Calu3 (cell line): ENCODE data around the gene CLCN1. TPM values are rescaled to one million over a fixed set of nuclear protein-coding genes. Genes with fewer than 3 reads are reported as not detected.

ENCODE experiments used
- BruUV-seq: library from RNA; stranded (reverse); fragments of 400-500 nt; replicated peaks from 2 replicates; lab custom pipeline; 2021; lab: Mats Ljungman, UMichigan
- CTCF ChIA-PET: fragments of 300-600 bp; sonication (Branson Sonifier 250); formaldehyde crosslinking; loops from one replicate; lab custom pipeline; 2022; ENCODE audit warnings: antibody characterized with exemption; lab: Charles Lee
- DNase-seq: peaks from one replicate; pipeline ENCODE4 v3.0.0; 2022
- H3K27ac Mint-ChIP-seq: one replicate; pipeline ENCODE4 v1.8.0; 2022; ENCODE audit warnings: mixed read lengths; ENCODE audit not compliant: unreplicated experiment
- H3K27me3 Mint-ChIP-seq: one replicate; pipeline ENCODE4 v1.8.0; 2022; ENCODE audit warnings: mixed read lengths; ENCODE audit not compliant: unreplicated experiment
- H3K36me3 Mint-ChIP-seq: one replicate; pipeline ENCODE4 v1.8.0; 2022; ENCODE audit warnings: mild to moderate bottlenecking, moderate library complexity, mixed read lengths; ENCODE audit not compliant: insufficient read depth, unreplicated experiment
- H3K4me1 Mint-ChIP-seq: one replicate; pipeline ENCODE4 v1.8.0; 2022; ENCODE audit warnings: mild to moderate bottlenecking, low read depth, mixed read lengths; ENCODE audit not compliant: unreplicated experiment
- H3K4me3 Mint-ChIP-seq: one replicate; pipeline ENCODE4 v1.8.0; 2022; ENCODE audit warnings: mild to moderate bottlenecking, low read depth, moderate library complexity, mixed read lengths; ENCODE audit not compliant: unreplicated experiment
- H3K9me3 Mint-ChIP-seq: one replicate; pipeline ENCODE4 v1.8.0; 2022; ENCODE audit warnings: low read depth, mixed read lengths; ENCODE audit not compliant: unreplicated experiment
- intact Hi-C: fragments of 100-400 bp; cut with micrococcal nuclease; formaldehyde crosslinking; loops from one replicate; pipeline ENCODE4 v1.10.0; 2022; ENCODE audit not compliant: unreplicated experiment
- total RNA-seq: library from RNA; stranded (reverse); gene quantifications from 2 replicates; pipeline ENCODE4 v1.2.3, GENCODE V29; 2022
- TF ChIP-seq, protein P1 (sequence below): fragments of 200-600 bp; IDR thresholded peaks from one replicate; pipeline ENCODE4 v1.8.0; 2022; ENCODE audit warnings: antibody characterized with exemption; ENCODE audit not compliant: unreplicated experiment

Gene CLCN1
- total RNA-seq, 1 experiment from 2014 or later: 0.61 TPM

GRCh38 chr7:143331179-143331801 lies 15.4 kb downstream of the CLCN1 start:
- H3K9me3 Mint-ChIP-seq: no peaks in the 10 kb centered on the region
- TF ChIP-seq, protein P1, sequence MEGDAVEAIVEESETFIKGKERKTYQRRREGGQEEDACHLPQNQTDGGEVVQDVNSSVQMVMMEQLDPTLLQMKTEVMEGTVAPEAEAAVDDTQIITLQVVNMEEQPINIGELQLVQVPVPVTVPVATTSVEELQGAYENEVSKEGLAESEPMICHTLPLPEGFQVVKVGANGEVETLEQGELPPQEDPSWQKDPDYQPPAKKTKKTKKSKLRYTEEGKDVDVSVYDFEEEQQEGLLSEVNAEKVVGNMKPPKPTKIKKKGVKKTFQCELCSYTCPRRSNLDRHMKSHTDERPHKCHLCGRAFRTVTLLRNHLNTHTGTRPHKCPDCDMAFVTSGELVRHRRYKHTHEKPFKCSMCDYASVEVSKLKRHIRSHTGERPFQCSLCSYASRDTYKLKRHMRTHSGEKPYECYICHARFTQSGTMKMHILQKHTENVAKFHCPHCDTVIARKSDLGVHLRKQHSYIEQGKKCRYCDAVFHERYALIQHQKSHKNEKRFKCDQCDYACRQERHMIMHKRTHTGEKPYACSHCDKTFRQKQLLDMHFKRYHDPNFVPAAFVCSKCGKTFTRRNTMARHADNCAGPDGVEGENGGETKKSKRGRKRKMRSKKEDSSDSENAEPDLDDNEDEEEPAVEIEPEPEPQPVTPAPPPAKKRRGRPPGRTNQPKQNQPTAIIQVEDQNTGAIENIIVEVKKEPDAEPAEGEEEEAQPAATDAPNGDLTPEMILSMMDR: no peak
- no peak overlapping the region for H3K4me3 Mint-ChIP-seq
- H3K4me1 Mint-ChIP-seq: peaks cover 45% of the 10 kb centered on the region
- H3K27me3 Mint-ChIP-seq: no peaks in the 10 kb centered on the region
- no TSS peak for BruUV-seq
- intact Hi-C loops: loop anchor here (2.0 to 5.0 kb wide), 2 partner anchors 36 to 50 kb away; partner anchors contain the start of gene ZYX
- peak overlapping the region; percentile 6 for H3K27ac Mint-ChIP-seq
- H3K36me3 Mint-ChIP-seq: no peaks in the 10 kb centered on the region
- CTCF ChIA-PET: interaction anchor here (0.6 to 1.6 kb wide), 5 partner anchors 9 to 91 kb away, joined by 3 to 6 read pairs (median 3); no protein-coding TSS in a partner anchor
- peak; percentile 59 for DNase-seq

DNA sequence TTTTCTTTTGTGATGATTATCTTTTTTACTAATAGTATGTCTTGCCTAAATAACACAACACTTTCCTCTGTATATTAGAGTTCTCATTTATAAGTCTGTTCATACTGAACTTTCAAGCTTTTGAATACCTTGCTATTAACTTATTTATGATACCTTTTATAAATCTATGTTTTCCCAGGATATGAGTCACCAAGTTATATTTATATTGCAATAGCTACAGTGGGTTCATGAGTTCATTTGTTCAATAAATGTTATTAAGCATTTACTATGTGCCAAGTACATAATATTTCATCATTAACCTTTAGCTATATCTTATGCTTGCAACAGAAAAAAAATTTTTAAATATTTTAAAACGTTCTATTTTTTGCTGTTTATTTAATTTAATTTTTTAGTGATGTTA lies 18.3 kb downstream of the CLCN1 start:
- CTCF ChIA-PET: interaction anchor here (0.5 to 1.6 kb wide), 4 partner anchors 12 to 46 kb away, joined by 3 to 6 read pairs (median 4); no protein-coding TSS in a partner anchor
- H3K4me1 Mint-ChIP-seq: peaks cover 45% of the 10 kb centered on the region
- no peaks in the 10 kb centered on the region for H3K27me3 Mint-ChIP-seq
- H3K4me3 Mint-ChIP-seq: no peak overlapping the region
- H3K36me3 Mint-ChIP-seq: no peaks in the 10 kb centered on the region
- no peaks in the 10 kb centered on the region for H3K9me3 Mint-ChIP-seq
- no TSS peak for BruUV-seq
- no peak for DNase-seq
- peak overlapping the region; percentile 21 for H3K27ac Mint-ChIP-seq
- intact Hi-C loops: loop anchor here (5.0 kb wide), 1 partner anchor 33 kb away; no protein-coding TSS in a partner anchor
- TF ChIP-seq, protein P1: no peak

GRCh38 chr7:143337216-143337615 lies 21.3 kb downstream of the CLCN1 start:
- CTCF ChIA-PET: interaction anchor here (0.6 to 1.0 kb wide), 4 partner anchors 8 to 135 kb away, joined by 5 to 12 read pairs (median 6); partner anchors contain the start of gene CASP2
- intact Hi-C loops: no loop called here
- no peaks in the 10 kb centered on the region for H3K27me3 Mint-ChIP-seq
- no peak for DNase-seq
- H3K9me3 Mint-ChIP-seq: no peaks in the 10 kb centered on the region
- BruUV-seq: no TSS peak
- peaks cover 25% of the 10 kb centered on the region for H3K4me1 Mint-ChIP-seq
- no peak overlapping the region for H3K27ac Mint-ChIP-seq
- TF ChIP-seq, protein P1: no peak
- H3K36me3 Mint-ChIP-seq: no peaks in the 10 kb centered on the region
- H3K4me3 Mint-ChIP-seq: no peak overlapping the region

DNA sequence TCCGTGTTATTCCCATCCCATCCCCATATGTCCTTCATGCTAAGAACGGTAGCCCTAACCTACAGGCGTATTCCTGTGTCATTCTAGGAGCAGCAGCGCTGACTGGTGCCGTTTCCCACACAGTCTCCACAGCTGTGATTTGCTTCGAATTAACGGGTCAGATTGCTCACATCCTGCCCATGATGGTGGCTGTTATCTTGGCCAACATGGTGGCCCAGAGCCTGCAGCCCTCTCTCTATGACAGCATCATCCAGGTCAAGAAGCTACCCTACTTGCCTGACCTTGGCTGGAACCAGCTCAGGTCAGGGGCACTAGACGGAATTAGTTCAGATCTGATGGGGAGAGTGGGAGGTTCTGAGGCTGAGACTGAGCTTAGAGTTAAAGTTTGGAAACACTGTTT lies 25.9 kb downstream of the CLCN1 start:
- no peak overlapping the region for H3K4me3 Mint-ChIP-seq
- peaks cover 17% of the 10 kb centered on the region for H3K27me3 Mint-ChIP-seq
- TF ChIP-seq, protein P1: no peak
- no peak overlapping the region for H3K27ac Mint-ChIP-seq
- CTCF ChIA-PET: no interaction called here
- no peaks in the 10 kb centered on the region for H3K9me3 Mint-ChIP-seq
- BruUV-seq: no TSS peak
- H3K36me3 Mint-ChIP-seq: peaks cover 9% of the 10 kb centered on the region
- intact Hi-C loops: no loop called here
- no peak for DNase-seq
- H3K4me1 Mint-ChIP-seq: peaks cover 10% of the 10 kb centered on the region
